VCaP (cell line): Measurements from ENCODE around the gene ARHGEF17.

Experiments
- H3K27ac ChIP-seq: fragments of 450-650 bp; 2 replicates; pipeline ENCODE4 v1.5.1; 2017
- CTCF ChIP-seq: fragments of 450-650 bp; conservative IDR thresholded peaks from 2 replicates; pipeline ENCODE4 v1.5.1; 2017; ENCODE audit warnings: mild to moderate bottlenecking, moderate library complexity

ARHGEF17 gene

GRCh38 chr11:73398132-73398526 is 90.1 kb downstream of the ARHGEF17 start:
- no peak overlapping the region for H3K27ac ChIP-seq
- no peak for TF ChIP-seq CTCF

- no peak for TF ChIP-seq CTCF
- H3K27ac ChIP-seq, result no peak overlapping the region
Measured at GRCh38 chr11:73398721-73399120, 90.6 kb downstream of the ARHGEF17 start.

- H3K27ac ChIP-seq, result no peak overlapping the region
- no peak for TF ChIP-seq CTCF
Measured at GRCh38 chr11:73399159-73399590, 91.1 kb downstream of the ARHGEF17 start.

GRCh38 chr11:73399636-73400035 is 91.6 kb downstream of the ARHGEF17 start:
- TF ChIP-seq CTCF, result no peak
- H3K27ac ChIP-seq, result no peak overlapping the region

- TF ChIP-seq CTCF, result no peak
- H3K27ac ChIP-seq, result no peak overlapping the region
Measured at GRCh38 chr11:73400293-73400692, 92.2 kb downstream of the ARHGEF17 start.

GRCh38 chr11:73401217-73401923 is 93.3 kb downstream of the ARHGEF17 start:
- TF ChIP-seq CTCF, result no peak
- no peak overlapping the region for H3K27ac ChIP-seq

GRCh38 chr11:73401924-73402833 is 94.1 kb downstream of the ARHGEF17 start:
- TF ChIP-seq CTCF, result no peak

More at GRCh38 chr11:73401924-73402833, 94.1 kb downstream of the ARHGEF17 start:
- H3K27ac ChIP-seq, result no peak overlapping the region
